HEK293 (cell line): Measurements from ENCODE around the gene RPL7A.
A peak's percentile ranks its signal among the peaks of the same experiment; 100 is the strongest.

ENCODE experiments used
- CTCF ChIP-seq: fragments of 450-650 bp; formaldehyde crosslinking; IDR thresholded peaks from 2 replicates; pipeline ENCODE4 v1.5.1; 2016; ENCODE audit warnings: missing biosample characterization, missing genetic modification characterization
- KLF1 ChIP-seq: fragments of 450-650 bp; formaldehyde crosslinking; IDR thresholded peaks from 2 replicates; pipeline ENCODE4 v1.5.1; 2016; ENCODE audit warnings: missing biosample characterization, missing genetic modification characterization
- ZNF132 ChIP-seq: fragments of 450-650 bp; formaldehyde crosslinking; IDR thresholded peaks from 2 replicates; pipeline ENCODE4 v1.5.1; 2017; ENCODE audit warnings: missing biosample characterization, missing genetic modification characterization, borderline replicate concordance
- ZNF266 ChIP-seq: fragments of 450-650 bp; formaldehyde crosslinking; IDR thresholded peaks from 2 replicates; pipeline ENCODE4 v1.5.1; 2016; ENCODE audit warnings: missing biosample characterization, missing genetic modification characterization, low read depth
- ZNF274 ChIP-seq, 2 experiments: fragments of 200-500 bp in 1 of 2; fragments of 450-650 bp in 1 of 2; sonication (Bioruptor generic) in 1 of 2; formaldehyde crosslinking in 1 of 2; IDR thresholded peaks; 2 replicates each; pipeline versions ENCODE4 v1.5.1 to v1.6.1; 2014 to 2016; ENCODE audit warnings: borderline replicate concordance in 1 of 2, inconsistent platforms in 1 of 2, low read length in 1 of 2, missing biosample characterization in 1 of 2, missing genetic modification characterization in 1 of 2
- ZNF324 ChIP-seq: fragments of 450-650 bp; formaldehyde crosslinking; IDR thresholded peaks from 2 replicates; pipeline ENCODE4 v1.5.1; 2016; ENCODE audit warnings: missing biosample characterization, missing genetic modification characterization
- ZNF660 ChIP-seq: fragments of 450-650 bp; IDR thresholded peaks from 2 replicates; pipeline ENCODE4 v1.5.1; 2018; ENCODE audit warnings: missing biosample characterization, mild to moderate bottlenecking, missing genetic modification characterization
- ZNF785 ChIP-seq: fragments of 450-650 bp; formaldehyde crosslinking; IDR thresholded peaks from 2 replicates; pipeline ENCODE4 v1.5.1; 2016; ENCODE audit warnings: missing biosample characterization, missing genetic modification characterization
- ZSCAN5A ChIP-seq: fragments of 450-650 bp; formaldehyde crosslinking; IDR thresholded peaks from 2 replicates; pipeline ENCODE4 v1.5.1; 2016; ENCODE audit warnings: missing biosample characterization, missing genetic modification characterization
- TF ChIP-seq, protein P1 (sequence below): fragments of 450-650 bp; formaldehyde crosslinking; IDR thresholded peaks from 2 replicates; pipeline ENCODE4 v1.5.0; 2017; ENCODE audit warnings: missing biosample characterization, missing genetic modification characterization, borderline replicate concordance

DNA sequence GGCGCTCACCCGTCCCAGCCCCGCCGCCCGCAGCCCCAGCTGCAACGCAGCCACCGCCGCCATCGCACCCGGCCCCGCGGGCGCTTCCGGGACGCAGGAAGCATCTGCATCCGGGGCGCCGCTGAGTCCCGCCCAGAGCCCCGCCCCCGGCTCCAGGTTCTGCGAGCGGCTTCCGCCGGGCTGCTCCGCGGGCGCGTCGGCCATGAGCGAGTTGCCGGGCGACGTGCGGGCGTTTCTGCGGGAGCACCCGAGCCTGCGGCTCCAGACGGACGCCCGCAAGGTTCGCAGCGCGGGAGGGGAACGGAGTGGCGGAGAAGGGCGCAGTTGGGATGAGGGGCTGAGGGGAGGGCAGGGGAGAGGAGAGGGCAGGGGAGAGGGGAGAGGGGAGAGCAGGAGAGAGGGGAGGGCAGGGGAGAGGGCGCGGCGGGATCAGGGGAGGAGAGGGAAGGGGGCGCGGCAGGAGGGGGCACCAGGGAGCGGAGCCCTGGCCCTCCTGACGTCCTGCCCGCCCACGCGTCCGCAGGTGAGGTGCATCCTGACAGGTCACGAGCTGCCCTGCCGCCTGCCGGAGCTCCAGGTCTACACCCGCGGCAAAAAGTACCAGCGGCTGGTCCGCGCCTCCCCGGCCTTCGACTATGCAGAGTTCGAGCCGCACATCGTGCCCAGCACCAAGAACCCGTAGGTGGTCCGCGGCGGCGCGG, 8.5 kb downstream of the RPL7A start, which contains the start of the genes SURF1 and SURF2:
- no peak for TF ChIP-seq ZNF785 (tag by site-specific recombination)
- no peak; the same call in none of the 2 replicates for TF ChIP-seq CTCF (tag by site-specific recombination)
- TF ChIP-seq ZNF324 = no peak
- no peak for TF ChIP-seq ZNF274 (IDR thresholded peaks at IDR 0.05; ENCODE audit: low read length)
- no peak for TF ChIP-seq ZNF274 (tag by site-specific recombination; IDR thresholded peaks at IDR 0.05; ENCODE audit: borderline replicate concordance)
- TF ChIP-seq ZSCAN5A (tag by site-specific recombination) = 0 out of 2 replicates have a peak, but pooled peaks have one; percentile 58
- peak; percentile 14; the same call in 1 of the 2 replicates for TF ChIP-seq ZNF660 (tag by site-specific recombination)
- TF ChIP-seq, protein P1, sequence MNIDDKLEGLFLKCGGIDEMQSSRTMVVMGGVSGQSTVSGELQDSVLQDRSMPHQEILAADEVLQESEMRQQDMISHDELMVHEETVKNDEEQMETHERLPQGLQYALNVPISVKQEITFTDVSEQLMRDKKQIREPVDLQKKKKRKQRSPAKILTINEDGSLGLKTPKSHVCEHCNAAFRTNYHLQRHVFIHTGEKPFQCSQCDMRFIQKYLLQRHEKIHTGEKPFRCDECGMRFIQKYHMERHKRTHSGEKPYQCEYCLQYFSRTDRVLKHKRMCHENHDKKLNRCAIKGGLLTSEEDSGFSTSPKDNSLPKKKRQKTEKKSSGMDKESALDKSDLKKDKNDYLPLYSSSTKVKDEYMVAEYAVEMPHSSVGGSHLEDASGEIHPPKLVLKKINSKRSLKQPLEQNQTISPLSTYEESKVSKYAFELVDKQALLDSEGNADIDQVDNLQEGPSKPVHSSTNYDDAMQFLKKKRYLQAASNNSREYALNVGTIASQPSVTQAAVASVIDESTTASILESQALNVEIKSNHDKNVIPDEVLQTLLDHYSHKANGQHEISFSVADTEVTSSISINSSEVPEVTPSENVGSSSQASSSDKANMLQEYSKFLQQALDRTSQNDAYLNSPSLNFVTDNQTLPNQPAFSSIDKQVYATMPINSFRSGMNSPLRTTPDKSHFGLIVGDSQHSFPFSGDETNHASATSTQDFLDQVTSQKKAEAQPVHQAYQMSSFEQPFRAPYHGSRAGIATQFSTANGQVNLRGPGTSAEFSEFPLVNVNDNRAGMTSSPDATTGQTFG (tag by site-specific recombination) = no peak
- no peak for TF ChIP-seq ZNF132 (tag by site-specific recombination)
- peak; percentile 70 for TF ChIP-seq KLF1 (tag by site-specific recombination)
- TF ChIP-seq ZNF266 (tag by site-specific recombination) = no peak
